Measurements from ENCODE around the gene ZFTA. TPM values are rescaled to one million over a fixed set of nuclear protein-coding genes. Genes with fewer than 3 reads are reported as not detected.
A peak's percentile ranks its signal among the peaks of the same experiment; 100 is the strongest.

ZFTA gene
- polyA plus RNA-seq, 1 donor from 2014 or later: 0.39 TPM

DNA sequence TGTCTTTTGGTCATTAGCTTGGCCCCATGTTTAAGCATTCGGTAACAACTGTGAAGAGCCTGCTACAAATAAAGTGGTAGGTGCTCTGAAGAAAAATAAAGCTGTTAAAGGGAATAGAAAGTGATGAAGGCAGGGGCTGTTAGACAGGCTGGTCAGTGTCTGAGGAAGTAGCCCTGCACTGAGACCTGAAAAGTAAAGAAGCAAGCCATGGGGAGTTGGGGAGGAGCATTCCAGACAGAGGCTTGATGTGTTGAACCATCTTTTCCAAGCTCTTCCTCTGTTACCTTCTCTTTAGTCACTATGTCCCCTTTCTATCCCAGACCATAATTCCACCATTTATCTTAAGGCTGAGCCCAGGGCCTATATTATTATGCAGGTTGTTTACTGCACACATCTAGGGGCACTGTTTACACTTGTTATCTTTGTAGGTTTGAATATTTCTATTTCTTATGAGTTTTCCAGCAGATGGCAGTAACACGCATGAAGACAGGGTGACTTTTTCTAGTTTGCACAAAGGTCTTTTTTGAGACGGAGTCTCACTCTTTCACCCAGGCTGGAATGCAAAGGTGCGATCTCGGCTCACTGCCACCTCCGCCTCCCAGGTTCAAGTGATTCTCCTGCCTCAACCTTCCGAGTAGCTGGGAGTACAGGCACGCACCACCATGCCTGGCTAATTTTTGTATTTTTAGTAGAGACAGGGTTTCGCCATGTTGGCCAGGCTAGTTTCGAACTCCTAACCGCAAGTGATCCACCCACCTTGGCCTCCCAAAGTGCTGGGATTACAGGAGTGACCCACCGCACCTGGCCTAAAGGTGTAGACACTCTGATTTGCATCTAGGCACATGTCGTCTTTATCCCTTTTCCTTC is 23.0 kb downstream of the ZFTA start:
- Mint-ChIP-seq H3K4me3 (no peak overlapping the region), H3K4me1 (peaks cover 0 to 1% (median 0%) of the 10 kb centered on the region in 3 donors), H3K27ac (no peak overlapping the region)

DNA sequence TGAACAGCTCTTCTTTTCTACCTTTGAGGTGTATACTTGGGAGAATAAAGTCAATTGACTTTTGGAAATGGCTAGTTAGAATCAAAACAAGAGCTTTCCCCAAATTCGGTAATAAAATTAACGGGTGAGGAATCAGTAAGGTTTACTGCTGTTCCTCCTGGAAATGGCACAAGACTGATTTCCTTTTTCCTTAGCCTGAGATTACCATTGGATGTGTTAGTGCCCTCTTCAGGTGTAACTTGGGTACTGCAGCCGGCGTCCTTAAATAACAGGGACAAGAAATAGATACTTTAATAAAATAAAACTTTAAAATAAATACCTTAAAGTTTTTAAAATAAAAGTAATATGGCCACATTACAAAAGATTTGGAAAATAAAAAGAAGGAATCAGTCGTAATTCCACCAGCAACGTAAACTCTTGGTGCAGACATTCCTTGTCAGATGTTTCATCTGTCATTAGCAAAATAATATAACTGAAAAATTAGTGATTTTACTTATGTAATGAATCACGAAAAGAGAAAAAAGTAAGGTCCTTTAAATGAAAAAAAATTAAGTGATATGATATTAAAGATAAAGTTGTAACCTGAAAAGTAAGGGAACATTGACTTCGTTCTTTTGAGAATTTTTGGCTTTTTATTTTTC is 29.7 kb downstream of the ZFTA start:
- H3K27me3 Mint-ChIP-seq: no peaks in the 10 kb centered on the region
- H3K27ac Mint-ChIP-seq: peak overlapping the region in 1 of 3 donors; percentile 63
- no peak overlapping the region for H3K4me3 Mint-ChIP-seq
- peaks cover 0 to 4% (median 3%) of the 10 kb centered on the region in 3 donors for H3K4me1 Mint-ChIP-seq
- H3K36me3 Mint-ChIP-seq: peaks cover 3% of the 10 kb centered on the region
- H3K9me3 Mint-ChIP-seq: no peaks in the 10 kb centered on the region

More for the DNA sequence above, 23.0 kb downstream of the ZFTA start:
- Mint-ChIP-seq H3K9me3 (no peaks in the 10 kb centered on the region), H3K36me3 (peaks cover 3% of the 10 kb centered on the region), H3K27me3 (no peaks in the 10 kb centered on the region)

DNA sequence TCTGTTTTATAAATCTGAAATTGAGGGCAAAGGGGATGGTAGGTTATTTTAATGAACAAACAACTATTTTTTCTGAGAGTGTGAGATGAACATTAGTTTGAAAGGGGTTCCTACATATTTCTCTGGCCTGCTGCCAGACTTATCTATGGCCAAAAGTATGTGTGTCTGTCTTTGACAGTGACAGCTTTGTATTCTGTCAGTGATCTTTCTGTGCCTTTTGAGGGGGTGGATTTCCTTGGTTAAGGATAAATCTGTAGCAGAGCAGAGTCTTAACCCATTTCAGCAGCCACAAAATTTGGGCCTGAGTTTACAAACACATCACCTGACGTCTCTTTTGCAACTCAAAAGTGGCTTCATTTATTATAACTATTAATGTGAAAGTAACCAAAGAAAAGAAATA is 30.9 kb downstream of the ZFTA start:
- Mint-ChIP-seq H3K4me3 (no peak overlapping the region), H3K27me3 (no peaks in the 10 kb centered on the region), H3K4me1 (peaks cover 0 to 4% (median 3%) of the 10 kb centered on the region in 3 donors), H3K36me3 (peaks cover 3% of the 10 kb centered on the region), H3K9me3 (no peaks in the 10 kb centered on the region), H3K27ac (no peak overlapping the region)

DNA sequence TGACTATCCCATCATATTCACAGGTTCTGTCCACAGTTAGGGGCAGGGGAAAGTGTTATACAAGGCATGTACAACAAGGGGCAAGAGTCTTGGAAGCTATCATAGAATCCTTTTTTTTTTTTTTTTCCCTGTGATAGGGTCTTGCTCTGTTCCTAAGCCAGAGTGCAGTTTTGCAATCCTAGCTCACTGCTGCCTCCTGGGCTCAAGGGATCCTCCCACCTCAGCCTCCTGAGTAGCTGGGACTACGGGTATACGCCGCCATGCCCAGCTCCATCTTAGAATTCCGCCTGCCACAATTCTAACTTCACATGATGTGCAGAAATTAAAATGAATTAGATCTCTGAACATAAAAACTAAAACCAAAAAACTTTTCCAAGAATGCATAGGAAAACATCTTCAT is 31.7 kb downstream of the ZFTA start:
- Mint-ChIP-seq H3K9me3 (no peaks in the 10 kb centered on the region), H3K36me3 (peaks cover 1% of the 10 kb centered on the region), H3K4me3 (no peak overlapping the region), H3K27me3 (no peaks in the 10 kb centered on the region), H3K4me1 (peaks cover 0 to 4% (median 3%) of the 10 kb centered on the region in 3 donors), H3K27ac (no peak overlapping the region)

DNA sequence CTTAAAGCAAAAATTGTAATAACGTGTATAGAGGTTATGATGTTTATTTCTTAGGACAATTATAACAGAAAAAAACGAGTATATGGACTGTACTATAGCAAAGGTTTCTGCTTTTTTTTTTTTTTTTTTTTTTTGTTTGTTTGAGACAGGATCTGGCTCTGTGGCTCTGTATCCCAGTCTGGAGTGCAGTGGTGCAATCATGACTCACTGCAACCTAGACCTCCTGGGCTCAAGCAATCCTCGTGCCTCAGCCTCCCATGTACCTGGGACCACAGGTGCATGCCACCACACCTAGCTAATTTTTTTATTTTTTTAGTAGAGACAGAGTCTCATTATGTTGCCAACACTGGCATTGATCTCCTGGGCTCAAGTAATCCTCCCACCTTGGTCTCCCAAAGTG is 39.2 kb downstream of the ZFTA start:
- H3K4me3 Mint-ChIP-seq: no peak overlapping the region
- no peaks in the 10 kb centered on the region for H3K36me3 Mint-ChIP-seq
- peaks cover 0 to 4% (median 0%) of the 10 kb centered on the region in 3 donors for H3K4me1 Mint-ChIP-seq
- H3K9me3 Mint-ChIP-seq: no peaks in the 10 kb centered on the region
- H3K27ac Mint-ChIP-seq: no peak overlapping the region
- no peaks in the 10 kb centered on the region for H3K27me3 Mint-ChIP-seq

DNA sequence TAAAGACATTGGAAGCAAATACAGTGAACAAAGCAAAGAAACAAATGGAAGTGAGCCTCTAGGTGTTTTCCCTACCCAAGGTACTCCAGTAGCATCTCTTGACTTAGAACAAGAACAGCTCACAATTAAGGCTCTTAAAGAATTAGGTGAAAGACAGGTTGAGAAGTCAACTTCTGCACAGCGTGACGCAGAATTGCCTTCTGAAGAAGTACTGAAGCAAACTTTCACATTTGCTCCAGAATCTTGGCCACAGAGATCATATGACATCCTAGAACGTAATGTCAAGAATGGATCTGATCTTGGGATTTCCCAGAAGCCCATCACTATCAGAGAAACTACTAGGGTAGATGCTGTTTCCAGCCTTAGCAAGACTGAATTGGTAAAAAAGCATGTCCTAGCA is 48.0 kb downstream of the ZFTA start:
- Mint-ChIP-seq H3K27ac (no peak overlapping the region), H3K9me3 (no peaks in the 10 kb centered on the region), H3K27me3 (no peaks in the 10 kb centered on the region), H3K4me3 (no peak overlapping the region), H3K4me1 (peaks cover 0 to 2% (median 0%) of the 10 kb centered on the region in 3 donors), H3K36me3 (peaks cover 5% of the 10 kb centered on the region)

DNA sequence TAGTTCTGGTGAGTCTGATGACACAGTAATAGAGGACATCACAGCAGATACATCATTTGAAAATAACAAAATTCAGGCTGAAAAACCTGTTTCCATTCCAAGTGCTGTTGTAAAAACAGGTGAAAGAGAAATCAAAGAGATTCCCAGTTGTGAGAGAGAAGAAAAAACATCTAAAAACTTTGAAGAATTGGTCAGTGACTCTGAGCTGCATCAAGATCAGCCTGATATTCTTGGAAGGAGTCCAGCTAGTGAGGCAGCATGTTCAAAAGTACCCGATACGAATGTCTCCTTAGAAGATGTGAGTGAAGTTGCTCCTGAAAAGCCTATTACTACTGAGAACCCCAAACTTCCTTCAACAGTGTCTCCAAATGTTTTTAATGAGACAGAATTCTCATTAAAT is 48.6 kb downstream of the ZFTA start:
- Mint-ChIP-seq H3K4me3 (no peak overlapping the region), H3K36me3 (peaks cover 5% of the 10 kb centered on the region), H3K9me3 (no peaks in the 10 kb centered on the region), H3K4me1 (peaks cover 0 to 2% (median 0%) of the 10 kb centered on the region in 3 donors), H3K27ac (no peak overlapping the region), H3K27me3 (no peaks in the 10 kb centered on the region)

DNA sequence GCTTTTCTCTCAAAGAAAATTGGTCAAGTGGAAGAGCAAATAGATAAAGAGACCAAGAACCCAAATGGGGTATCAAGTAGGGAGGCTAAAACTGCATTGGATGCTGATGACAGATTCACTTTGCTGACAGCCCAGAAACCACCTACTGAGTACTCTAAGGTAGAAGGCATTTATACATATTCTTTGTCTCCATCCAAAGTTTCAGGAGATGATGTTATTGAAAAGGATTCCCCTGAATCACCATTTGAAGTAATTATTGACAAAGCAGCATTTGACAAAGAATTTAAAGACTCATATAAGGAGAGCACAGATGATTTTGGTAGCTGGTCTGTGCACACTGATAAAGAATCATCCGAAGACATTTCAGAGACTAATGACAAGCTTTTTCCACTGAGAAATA is 49.6 kb downstream of the ZFTA start:
- Mint-ChIP-seq H3K9me3 (no peaks in the 10 kb centered on the region), H3K4me3 (no peak overlapping the region), H3K36me3 (peaks cover 5% of the 10 kb centered on the region), H3K27me3 (no peaks in the 10 kb centered on the region), H3K4me1 (peaks cover 0 to 2% (median 0%) of the 10 kb centered on the region in 3 donors), H3K27ac (no peak overlapping the region)

Other genes with a start within 250 kb of the ZFTA start
- 97.1 TPM for gene PLAAT4, start 232.0 kb downstream of the ZFTA start, polyA plus RNA-seq
- gene PLAAT2, start 205.4 kb downstream of the ZFTA start, polyA plus RNA-seq: 6.4 TPM
- 6.5 TPM for gene PLAAT3, start 154.3 kb downstream of the ZFTA start, polyA plus RNA-seq
- gene ATL3, start 97.4 kb downstream of the ZFTA start, polyA plus RNA-seq: 16.2 TPM
- 27.1 TPM for gene RTN3, start 87.3 kb downstream of the ZFTA start, polyA plus RNA-seq
- gene SPINDOC, start 44.7 kb upstream of the ZFTA start, polyA plus RNA-seq: 0.94 TPM
- gene MARK2, start 70.3 kb upstream of the ZFTA start, polyA plus RNA-seq: 50.8 TPM
- not detected for gene RCOR2, start 148.4 kb upstream of the ZFTA start, polyA plus RNA-seq
- 13.9 TPM for gene NAA40, start 170.2 kb upstream of the ZFTA start, polyA plus RNA-seq
- gene COX8A, start 205.8 kb upstream of the ZFTA start, polyA plus RNA-seq: 298 TPM
- gene OTUB1, start 217.7 kb upstream of the ZFTA start, polyA plus RNA-seq: 117 TPM